HG02798 (cell line): ENCODE measurements around the gene THBS3.
A peak's percentile ranks its signal among the peaks of the same experiment; 100 is the strongest.
"Not testable (repeated sequence)": the region's sequence is repeated elsewhere in the genome, so short reads cannot be mapped to it uniquely, and the experiment has no call there.

Experiments used
- ATAC-seq: cut with Tn5 transposase; IDR thresholded peaks from one replicate; pipeline ENCODE4 v1.9.1; 2021; ENCODE audit warnings: mild to moderate bottlenecking; ENCODE audit not compliant: unreplicated experiment, poor library complexity

THBS3 gene

DNA sequence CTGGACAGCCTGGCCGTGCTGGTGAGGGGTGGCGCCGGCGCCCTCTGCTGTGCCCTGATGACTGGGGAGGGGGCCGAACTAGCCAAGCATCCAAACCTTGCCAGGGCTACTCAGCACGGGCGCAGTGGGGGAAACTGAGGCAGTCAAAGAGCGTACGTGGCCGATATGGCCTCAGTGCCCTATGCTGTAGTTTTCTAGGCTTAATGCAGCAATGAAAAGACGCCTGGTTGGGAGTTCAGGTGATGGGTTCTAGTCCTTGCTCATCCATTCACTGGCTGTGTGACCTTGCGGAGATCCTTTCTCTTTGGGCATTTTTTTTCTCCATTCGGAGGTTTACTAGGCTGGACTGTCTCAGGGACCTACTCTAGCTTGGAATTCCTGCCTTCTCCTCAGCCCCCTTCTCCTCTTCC, 1.6 kb upstream of the THBS3 start:
- no peak for ATAC-seq

DNA sequence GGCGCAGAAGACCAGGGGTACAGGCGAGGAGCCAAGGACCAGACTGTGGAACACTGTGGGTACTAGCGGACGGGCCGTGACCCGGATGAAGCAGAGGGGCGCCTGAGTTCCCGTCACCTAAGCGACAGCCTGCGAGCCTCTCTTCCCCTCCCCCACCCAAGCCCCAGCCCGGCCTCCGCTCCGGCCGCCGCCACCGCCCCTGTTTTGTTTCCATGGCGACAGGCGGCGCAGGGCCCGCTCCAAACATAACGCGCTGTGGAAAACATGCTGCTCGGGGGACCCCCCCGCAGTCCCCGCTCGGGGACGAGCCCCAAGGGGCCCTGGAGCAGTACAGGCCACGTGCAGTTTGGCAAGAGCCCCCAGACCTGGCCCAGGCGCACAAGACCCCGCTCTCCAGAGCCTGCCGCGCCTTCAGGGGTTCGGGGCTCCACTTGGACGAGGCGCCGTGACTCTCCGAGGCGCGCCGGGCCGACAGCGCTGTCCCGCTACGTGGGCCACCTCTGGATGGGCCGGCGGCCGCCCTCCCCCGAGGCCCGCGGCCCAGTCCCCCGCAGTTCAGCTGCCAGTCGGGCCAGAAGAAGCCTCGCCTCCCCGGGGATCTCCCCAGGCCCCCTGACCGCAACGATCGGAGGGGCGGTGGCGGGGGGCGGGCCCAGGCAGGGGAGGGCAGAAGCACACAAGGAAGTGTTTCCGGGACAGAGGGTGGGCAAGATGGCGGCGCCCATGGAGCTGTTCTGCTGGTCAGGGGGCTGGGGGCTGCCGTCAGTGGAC, 1.0 kb upstream of the THBS3 start, which contains the start of gene MTX1:
Gene MTX1 (plus strand): TSS at position 155 of the 771 bp plus-strand sequence. CDS start 110 bp downstream, at position 265.
- ATAC-seq = peak; percentile 79

DNA sequence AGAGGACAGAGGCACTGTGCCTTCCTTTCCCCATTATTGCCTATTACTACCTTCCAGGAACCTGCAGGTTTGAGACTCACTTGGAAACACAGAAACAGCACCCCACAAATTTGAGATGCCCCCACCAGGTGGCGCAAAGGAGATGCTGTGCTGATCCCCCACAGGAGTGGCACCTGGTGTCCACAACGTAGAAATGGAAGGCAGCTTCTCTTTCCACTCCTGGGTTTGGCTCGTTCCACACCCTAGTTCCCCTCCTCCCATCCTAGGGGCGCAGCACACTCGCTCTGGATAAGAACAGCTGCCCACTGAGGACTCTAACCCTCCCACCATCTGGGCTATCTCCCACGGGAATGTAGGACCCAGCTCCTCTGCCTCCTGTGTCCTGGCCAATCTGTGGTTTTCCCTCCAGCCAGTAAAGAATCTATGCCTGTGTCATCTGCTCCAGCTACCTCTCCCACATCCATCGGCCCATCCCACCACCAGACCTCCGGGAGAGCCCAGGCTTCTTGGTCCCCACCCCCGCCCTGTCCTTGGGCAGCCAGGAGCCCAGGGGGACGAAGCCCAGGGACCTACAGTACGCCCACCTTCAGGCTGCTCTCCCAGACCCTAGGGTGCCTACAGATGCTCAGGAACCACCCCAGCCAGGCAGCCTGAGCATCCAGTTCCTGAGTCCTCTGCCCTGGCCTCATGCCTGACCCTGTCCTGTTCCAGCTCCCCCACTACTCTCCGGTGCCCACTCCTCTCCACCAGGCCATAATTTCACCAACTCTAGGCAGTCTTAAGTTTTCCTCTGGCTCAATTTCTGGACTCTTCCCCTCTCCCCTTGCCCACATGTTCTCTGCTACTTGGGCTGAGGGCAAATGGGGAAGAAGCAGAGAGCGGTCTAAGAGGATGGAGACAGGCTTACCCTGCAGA, 549 bp downstream of the THBS3 start:
- no peak for ATAC-seq

DNA sequence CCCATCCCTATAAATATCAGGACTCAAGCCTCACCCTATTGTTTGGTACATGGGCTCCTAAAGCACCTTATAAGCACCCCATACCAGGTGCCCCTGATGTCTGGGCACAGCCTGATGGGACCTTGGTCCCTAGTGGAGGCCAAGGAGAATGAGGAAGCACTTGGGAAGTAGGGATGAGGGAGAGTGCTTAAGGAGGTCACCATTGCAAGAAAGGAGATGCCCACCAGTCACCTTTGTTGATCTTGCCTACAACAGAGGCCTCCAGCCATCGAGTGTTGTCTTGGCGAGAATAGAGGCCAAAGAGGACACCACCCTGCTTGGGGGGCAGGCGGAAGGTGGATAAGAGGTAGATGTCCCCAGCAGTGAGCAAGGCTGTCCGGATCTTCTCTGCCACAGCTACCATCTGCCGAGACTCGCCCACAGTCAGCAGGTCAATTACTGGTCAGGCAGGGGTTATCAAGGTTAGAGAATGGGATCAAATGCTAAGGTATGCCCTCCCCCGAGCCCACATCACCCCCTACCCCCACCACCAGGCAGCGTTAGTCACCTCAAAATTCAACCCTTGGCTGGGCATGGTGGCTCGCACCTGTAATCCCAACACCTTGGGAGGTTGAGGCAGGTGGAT, 1.6 kb downstream of the THBS3 start:
- no peak for ATAC-seq

DNA sequence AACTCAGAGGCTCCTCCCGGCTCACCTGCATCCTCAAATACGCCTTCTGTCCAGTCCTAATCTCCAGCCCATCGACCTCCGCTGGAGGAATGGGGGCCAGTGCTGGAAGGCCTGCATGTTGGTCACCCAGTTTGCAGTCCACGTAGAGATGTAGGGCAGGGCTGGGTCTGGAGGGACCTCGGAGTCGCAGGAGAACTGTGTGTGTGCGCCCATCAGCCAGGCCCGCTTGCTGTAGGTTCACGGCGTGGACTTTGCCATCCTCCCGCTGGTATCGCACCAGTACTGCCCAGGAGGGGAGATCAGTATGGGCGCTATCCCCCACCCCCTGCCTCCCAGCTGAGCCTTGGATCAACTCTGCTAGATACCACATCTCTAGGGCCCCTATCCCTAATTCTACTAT, 2.7 kb downstream of the THBS3 start:
- ATAC-seq = no peak

DNA sequence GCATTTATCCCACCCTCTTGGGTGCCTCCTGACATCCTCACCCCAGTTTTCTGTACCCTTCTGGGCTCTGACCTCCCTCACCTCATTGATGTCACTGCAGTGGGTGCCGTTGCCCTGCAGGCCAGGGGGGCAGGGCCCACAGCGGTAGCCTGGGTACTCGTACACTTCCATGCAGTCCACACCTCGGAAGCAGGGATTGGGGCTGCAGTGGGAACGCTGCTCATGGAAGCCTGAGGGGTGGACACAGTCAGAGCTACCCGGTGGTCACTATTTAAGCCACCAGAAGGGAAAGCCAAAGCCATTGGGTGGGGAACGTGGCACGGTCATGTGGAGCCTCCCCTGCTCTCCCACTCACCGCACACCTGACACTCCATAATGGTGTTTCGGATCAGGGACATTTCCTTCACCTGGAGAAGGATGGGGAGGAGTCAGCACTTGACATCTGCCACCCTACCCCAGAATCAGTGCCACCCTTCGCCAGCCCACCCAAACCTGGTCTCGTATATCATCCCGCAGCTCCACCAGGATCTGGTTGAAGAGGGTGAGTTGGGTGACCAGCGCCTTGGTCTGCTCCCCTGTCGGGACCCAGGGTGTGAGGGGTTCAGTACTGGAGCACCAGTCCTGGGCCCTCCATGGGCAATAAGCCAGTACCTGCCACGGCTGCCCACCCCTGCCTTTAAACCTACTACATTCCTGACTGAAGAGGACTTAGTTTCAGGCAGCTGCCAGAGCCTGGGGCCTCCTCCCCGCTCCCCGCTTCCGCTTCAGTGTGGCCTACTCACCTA, 4.8 kb downstream of the THBS3 start:
- no peak for ATAC-seq

DNA sequence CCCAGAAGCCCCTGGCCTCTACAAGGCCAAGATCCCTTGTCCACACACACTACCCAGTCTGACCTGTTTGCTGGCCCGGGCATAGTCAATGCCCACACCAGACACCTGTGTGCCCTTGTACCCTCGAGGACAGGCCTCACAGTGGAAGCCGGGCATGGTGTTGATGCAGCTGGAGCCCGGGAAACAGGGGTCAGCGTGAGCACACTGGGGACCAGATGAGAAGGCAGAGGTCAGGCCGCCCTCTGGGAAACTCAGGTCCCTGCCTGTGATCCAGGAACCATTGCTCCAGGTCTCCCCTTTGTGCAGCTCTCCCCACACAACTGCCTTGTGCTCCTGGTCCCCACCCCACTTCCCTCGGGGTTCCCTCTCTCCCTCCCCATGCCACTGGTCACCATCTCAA, 5.5 kb downstream of the THBS3 start:
- ATAC-seq = no peak

DNA sequence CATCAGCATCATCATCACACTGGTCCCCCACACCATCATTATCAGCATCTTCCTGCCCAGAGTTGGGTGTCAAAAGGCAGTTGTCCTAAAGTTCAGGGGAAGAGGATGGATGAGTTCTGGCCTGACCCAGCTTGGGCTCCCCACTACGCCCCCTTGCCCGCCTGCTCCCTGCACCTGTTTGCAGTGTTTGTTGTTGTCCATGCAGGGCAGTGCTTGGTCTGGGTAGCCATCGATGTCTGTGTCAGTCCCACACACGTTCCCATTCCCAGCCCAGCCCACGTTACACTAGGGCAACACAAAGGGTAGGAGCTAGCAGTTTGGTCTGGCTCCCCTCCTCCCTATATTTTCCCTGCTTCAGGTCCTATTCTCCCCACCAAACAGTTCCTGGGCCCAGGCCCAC, 6.8 kb downstream of the THBS3 start:
- no peak for ATAC-seq

DNA sequence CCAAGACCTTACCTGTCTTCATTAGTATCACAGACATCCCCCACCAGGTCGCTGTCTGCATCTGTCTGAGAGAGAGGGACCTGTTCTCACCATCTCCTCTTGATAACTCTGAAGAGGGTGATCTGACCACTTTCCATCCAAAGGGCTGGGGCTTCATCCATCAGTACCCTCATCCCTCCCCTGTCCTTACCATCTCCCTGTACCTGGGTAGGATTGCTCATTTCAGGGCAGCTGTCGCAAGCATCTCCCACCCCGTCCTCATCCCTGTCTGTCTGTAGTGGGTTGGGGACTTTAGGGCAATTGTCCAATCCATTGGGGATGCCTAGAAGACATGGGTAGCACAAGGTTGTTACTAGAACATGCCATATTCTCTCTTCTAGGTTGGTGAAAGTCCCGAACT, 7.9 kb downstream of the THBS3 start:
- ATAC-seq = no peak

DNA sequence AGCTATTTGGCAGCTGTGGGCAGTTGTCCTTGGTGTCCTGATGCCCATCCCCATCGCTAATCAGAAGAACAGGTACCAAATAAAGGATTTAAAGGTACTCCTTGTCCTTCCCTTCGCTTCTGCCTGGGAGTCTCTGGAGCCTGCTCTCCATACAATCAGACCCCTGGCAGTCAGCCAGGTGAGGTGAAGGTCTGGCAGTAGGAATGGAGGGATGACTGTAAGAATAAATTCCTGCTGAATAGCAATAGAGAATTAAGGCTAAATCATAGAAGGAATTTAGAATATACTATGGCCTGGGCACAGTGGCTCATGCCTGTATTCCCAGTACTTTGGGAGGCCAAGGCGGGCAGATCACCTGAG, 9.2 kb downstream of the THBS3 start:
- no peak for ATAC-seq

DNA sequence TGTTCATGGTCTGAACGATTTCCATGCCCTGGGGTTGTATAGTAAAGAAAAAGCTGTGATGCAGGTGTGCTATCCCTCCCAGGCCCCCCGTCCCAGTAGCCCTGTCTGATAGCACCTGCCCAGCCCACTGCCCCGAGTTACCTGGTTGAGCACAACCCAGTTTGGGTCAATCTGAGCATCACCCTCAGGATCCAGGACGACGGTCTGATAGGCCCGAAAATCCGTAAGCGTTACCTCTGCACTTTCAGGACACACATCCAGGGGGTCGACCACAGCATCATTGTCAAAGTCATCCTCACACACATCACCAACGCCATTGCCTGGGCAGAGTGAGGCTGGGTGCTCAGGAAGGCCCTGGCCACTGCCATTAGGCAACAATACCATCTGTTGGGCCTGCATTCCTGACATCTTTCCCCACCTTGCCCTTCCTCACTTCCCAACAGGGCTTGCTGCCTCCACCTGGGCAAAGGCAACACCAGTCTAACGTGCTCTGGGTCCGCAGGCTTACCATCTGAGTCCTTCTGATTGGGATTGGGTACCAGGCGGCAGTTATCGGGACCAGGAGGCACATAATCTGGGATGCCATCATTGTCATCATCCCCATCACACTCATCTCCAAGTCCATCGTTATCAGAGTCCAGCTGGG, 9.7 kb downstream of the THBS3 start:
- ATAC-seq = no peak

DNA sequence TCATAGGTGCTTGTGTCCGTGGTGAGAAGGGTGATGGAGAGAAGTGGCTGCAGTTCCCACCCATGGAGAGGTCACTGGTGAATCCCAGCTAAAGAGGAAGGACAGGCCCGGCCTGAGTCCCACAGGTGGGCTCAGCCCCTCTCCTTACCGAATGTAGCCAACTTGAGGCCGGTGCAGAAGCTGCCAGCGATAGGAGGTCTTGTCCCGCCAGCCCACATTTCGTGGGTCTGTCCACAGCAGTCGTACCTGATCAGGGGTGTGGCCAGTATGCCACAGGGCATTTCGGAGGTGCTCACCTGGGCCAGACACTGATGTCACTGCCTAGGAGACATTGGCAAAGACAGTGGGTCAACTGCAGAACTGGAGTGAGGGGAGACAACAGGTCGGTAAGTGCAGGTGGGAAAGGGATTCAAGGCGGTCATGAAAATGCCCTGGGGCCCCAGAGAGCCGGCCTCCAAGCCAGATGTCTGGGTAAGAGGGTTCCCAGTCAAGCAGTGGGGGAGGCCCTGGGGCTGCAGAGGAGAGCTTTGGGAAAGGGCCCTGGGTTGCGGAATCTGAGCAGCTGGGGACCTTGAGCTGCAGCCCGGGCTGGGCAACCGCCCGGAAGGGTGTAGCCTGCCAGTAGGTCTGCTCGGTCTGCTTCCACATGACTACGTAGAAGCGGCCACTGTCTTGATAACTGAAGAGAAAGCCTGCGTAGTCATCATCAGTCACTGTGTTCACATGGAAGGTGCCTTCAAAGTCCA, 10.6 kb downstream of the THBS3 start:
- ATAC-seq = no peak

DNA sequence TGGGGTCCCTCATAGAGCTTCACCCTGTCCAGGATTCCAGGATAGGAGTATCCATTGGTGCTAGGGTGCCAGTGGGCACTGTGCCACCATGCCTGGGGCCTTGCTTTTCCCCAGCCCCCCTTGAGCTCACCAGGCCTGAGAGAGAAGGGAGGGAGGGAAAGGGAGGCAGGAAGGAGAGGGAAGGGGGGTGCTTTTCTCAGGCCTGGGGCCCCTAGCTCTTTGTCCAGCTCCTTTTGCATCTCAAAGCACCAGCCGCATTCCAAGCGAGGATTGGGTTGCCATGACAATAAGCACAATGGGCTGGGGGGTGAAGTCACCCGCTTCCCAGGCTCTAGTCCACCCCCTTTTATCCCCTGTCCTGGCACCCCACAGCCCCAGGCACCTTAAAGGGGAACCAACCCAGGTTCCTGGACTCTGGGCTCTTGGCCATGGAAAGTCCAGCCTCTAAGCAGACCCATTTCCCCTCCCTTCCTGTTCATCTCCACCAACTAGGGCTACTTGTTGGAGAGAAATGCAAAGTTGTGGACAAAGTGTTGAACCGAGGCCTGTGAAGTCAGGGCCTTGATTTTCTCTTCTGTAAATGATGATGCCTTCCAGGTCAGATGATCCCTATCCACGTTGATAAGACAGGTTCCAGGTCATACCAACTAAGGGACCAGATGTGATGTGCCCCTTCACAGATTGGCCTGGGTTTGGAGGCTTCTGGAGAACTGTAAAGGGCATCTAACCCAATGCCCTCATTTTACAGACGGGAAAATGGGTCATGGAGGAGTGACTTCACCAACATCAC, 11.4 kb downstream of the THBS3 start:
- ATAC-seq = no peak

DNA sequence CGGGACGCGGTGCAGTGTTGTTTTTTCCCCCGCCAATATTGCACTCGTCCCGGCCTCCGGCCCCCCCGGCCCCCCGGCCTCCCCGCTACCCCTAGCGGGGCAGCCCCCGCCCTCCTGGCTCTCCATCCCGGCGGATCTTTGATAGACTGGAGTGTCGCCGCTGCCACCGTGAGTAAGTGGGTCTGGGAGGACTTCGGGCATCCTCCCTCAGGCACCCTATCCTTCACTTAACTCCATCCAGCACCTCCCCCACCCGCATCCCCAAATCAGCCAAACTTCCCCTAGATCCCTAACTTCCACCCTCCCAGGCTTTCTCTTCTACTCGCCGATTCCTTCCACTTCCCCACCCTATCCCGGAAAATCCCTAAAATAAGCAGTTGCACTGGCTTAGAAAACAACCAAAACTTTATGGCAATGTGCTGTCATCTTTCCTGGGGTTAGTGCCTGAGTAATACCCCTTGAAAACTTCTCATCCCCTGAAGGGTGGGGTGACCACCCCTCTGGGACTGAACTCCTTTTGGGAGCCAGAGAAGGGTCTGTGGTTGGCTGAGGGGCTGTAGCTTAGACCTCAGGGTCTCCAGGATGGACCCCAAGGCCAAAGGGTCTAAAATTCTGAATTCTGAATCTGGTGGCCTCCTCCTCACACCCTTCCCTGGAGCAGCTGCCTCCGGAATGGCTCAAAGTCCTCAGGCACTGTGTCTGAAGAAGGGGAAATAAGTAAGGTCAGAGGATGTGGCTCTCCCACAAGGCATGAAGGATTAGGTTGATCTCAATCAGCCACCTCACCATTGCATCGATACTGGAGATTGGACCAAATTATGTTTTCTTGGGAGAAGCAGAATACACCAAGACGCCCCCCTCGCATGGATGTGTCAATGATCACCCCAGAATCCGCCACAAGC, 12.2 kb downstream of the THBS3 start:
- ATAC-seq = no peak

DNA sequence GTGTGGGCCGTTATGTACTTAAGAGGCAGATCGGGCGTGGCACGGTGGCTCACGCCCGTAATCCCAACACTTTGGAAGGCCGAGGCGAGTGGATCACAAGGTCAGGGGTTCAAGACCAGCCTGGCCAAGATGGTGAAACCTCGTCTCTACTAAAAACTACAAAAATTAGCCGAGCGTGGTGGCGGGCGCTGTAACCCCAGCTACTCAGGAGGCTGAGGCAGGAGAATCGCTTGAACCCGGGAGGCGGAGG, 13.8 kb downstream of the THBS3 start:
- not testable (repeated sequence) for ATAC-seq

DNA sequence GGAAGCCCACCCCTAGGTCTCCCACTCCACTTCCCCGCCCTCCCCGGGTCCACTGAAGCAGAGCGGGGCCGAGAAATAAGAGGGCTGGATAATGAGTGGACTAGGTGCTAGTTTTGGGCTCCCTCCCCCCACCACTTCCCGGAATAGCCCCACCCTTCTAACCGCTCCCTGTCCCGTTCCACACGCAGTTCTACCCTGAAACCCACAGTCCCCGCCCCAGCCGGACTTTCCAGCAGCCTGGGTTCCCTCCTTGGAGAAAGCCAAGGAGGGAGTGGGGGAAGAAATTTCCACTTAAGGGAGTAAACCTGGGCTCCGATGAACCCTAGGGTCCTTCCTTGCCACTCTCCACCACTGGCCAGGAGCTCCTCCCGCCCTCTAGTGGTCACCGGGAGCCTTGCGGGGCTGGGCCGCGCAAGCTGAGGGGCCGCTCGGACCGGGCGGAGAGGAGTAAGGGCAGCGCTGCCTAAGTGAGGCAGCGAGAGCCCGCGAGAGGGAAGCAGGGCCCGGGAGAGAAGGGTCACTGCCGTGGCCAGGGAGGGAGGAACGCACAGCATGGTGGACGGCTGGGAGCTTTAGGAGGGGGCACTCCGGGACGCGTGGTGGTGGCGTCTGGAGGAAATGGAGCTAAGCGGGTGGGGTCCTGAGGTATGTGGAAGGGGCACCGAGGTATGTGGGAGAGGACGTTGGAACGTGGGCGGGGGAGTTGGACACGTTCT, 14.3 kb downstream of the THBS3 start:
- peak; percentile 70 for ATAC-seq
